AG08395 (cell line): ENCODE measurements around the gene CASS4.

Experiments used
- DNase-seq: peaks from one replicate; pipeline ENCODE4 v3.0.0; 2012; ENCODE audit warnings: mixed read lengths, low spot score

CASS4 gene

GRCh38 chr20:56424931-56425330, 12.9 kb downstream of the CASS4 start:
- no peak for DNase-seq

DNA sequence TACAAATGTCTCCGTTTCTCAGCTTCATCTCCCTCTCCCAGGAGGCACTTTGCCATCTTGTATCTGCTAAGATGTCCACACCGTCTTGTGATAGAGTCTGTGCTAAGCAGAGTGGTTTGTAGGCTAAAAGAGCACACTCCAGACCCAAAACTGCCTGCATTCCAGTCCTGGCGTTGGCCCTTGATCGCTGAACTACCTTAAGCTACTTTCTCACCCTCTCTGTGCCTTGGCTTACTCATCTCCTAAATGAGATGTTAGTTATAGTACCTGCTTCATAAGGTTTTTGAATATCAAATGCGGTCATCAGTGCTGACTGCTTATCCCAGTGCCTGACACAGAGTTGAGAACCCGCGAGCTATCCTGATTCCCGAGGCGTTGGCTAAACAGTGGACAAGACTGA, 14.0 kb downstream of the CASS4 start:
- DNase-seq, result no peak

GRCh38 chr20:56426926-56427325, 14.9 kb downstream of the CASS4 start:
- DNase-seq, result no peak

DNA sequence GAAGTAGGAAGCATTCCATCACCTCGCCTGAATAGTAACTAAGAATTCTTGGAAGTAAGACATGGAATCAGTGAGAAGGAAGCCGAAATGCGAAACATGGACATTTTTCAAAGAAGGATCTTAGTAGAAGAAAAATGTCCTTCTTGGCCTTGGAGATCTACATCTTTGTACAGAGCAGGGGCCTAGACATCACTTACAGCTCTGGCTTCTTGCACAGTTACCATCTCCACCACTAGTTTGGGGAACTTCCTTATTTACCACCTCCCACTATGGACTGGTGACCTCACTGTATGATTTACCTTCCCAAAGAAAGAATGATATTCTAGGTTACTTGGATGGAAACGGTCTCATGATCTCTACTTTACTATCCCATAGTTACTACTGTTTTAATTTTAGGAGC, 15.7 kb downstream of the CASS4 start:
- DNase-seq, result no peak

DNA sequence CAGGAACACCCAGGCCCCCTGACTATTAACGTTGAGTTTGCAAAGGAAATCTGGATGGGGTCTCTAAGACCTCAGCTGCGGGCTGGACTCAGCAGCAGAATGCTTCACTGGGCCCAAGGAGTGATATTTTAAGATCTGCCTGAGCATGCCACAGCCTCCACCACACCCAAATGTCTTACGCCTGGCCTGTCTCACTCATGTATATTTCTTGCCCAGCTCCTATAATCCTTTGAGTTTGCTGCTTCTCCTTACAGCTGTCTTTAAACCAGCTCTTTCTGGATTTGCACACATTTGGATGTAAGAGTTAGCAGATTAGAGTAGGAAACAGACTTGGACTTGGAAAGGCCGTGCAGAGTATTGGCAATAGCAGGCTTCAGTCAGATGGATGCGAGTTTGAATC, 16.4 kb downstream of the CASS4 start:
- DNase-seq, result no peak

GRCh38 chr20:56428881-56429280, 16.8 kb downstream of the CASS4 start:
- no peak for DNase-seq

GRCh38 chr20:56429502-56429901, 17.4 kb downstream of the CASS4 start:
- peak; percentile 58 for DNase-seq

- no peak for DNase-seq
Measured at GRCh38 chr20:56429941-56430340, 17.9 kb downstream of the CASS4 start.

DNA sequence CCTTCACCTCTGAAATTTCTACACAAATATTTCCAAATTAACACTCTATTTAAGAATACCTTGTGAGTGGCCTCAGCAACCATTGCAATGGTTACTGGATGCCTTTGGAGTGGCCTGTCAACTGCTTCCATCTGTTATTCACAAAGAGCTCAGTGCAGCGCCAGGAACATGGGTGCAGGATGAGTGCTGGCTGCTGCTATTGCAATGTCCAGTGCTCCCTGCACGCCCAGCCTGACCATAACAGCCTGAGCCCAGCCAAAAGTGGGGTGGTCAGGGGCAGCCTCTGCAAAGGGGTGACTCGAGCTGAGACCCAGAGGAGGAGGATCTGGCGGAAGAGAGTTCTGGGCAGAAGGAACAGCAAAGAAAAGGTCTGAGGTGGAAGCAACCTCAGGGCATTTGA, 18.4 kb downstream of the CASS4 start:
- DNase-seq, result no peak

DNA sequence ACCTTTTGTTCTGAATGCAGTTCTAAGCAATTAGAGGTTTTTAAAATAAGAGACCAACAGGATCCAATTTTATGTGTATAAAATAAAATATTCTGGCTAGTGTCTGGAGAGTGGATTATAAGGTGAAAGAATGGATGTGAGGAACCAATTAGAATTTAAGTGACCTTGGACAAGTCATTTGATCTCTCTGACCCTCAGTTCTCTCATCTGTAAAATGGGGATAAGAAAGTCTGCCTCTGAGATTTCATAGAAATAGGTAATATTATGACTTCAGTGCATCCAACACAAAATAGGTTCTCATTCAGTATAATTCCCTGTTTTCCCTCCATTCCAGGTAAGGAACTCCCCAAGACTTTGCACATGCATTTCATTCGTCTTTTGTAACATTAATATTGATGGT, 18.9 kb downstream of the CASS4 start:
- no peak for DNase-seq

DNA sequence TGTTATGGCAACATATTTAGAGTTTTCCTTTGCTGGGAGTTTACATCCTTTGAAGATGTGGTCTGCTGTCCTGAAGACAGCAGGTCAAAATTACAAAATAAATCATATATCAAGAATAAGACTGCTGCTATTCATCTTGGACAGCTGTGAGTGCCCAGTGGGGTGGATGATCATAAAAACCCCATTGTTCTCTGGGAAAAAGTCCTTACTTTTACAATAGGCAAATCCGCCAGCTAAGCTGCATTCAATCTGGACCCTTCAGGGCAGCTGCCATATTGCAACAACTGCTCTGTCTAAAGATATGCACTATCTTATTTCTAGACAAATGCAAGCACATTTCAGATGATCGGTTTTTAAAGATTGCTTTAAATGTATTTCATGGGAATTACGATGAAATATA, 19.4 kb downstream of the CASS4 start:
- no peak for DNase-seq

- peak; percentile 56 for DNase-seq
Measured at GRCh38 chr20:56433221-56433879, 21.3 kb downstream of the CASS4 start.

- peak; percentile 80 for DNase-seq
Measured at GRCh38 chr20:56433880-56434255, 21.8 kb downstream of the CASS4 start.

DNA sequence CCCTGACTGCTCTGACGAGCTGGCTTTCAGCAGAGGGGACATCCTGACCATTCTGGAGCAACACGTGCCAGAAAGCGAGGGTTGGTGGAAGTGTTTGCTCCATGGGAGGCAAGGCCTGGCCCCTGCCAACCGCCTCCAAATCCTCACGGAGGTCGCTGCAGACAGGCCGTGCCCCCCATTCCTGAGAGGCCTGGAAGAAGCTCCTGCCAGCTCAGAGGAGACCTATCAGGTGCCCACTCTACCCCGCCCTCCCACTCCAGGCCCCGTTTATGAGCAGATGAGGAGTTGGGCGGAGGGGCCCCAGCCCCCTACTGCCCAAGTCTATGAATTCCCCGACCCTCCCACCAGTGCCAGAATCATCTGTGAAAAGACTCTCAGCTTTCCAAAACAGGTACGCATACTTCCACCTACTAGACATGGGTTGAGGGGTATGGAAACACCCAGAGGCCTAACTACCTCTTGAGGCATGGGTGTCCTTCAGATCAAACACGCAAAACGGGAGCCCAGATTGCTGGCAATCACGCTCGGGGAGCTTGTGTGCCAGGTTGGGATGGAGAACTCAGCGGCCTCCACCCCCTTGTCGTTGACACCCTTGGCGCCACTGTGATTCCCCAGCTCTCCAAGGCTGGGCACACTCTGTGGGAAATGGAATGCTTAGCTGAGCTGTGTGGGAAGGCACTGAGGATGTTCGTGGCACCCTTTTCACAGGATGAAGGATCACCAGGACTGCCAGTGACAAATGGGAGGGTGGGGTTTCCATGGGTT, 25.3 kb downstream of the CASS4 start:
- no peak for DNase-seq

DNA sequence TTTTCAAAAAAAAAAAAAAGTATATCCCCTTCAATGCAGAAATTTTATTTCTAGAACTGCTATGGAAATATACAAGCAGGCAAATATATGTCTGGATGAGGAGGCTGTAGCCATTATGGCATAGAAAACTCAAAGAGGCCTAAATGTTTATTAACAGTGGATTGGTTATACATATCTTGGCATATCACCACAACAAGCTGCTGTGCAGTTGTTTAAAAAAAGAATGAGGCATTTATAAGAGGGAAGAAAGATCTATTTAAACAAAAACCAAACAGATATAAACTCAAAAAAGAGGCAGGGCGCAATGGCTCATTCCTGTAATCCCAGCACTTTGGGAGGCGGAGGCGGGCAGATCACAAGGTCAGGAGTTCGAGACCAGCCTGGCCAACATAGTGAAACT, 26.2 kb downstream of the CASS4 start:
- DNase-seq, result no peak

DNA sequence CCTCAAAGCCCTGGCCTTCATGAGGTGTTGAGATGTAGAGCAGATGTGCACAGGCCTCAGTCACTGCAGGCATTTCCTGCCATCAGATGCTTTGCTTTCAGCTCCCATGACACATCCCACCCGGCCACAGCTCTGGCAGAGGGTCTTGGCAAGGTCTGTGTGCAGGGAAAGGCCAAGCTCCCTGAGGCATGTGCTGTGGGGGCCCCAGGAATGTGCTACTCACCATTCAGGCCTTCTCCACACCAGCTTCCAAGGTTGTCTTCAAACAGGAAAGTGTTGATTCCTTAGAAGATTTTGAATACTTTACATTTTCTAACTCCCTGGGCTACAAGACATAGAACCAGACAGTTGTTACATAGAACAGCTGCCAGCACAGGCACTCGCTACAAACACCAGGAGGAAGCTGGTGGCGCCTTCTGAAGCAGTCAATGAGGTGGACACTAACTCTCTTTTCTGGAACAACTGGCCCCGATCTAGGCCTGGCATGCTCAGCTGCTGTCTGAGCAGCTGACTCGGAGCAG, 27.8 kb downstream of the CASS4 start:
- DNase-seq, result peak; percentile 97

GRCh38 chr20:56440346-56441007, 28.4 kb downstream of the CASS4 start:
- DNase-seq, result no peak

DNA sequence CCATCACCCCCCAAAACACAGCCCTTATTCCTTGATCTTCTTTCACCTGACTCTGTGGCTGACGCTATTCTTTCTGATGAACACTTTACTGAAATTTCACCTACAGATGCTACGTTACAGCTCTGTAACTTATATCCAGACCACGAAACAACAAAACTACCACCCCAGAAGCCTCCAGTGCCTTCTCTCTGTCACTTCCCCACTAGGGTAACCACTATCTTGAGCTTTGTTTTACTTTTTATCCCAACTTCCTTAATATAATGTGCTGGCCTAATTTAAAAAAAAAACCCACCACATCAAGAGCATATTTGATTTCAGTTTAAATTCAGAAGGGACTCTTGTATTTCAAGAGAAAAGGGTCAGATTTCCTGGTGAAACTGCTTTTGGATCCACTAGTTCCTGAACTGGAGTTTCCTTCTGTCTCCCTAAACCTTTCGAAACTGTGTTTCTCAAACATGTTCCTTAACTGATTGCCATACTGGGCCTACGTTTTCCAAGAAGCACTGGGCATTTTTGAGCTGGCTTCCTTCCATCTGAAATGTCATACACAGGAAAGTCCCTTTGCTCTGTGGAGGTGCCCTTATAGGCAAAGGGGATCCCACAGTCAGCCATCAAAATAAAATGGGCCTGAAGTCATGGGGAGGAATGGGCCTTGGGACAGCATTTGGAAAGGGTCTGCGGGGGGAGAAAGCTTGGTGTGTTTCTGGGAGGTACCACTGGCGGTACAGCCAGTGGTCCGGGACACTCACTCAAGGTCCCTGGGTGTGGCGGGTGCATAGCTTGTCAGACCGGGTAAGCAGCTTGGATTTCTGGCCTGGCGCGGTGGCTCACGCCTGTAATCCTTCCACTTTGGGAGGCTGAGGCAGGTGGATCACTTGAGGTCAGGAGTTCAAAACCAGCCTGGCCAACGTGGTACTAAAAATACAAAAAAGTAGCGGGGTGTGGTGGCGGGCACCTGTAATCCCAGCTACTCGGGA, 30.6 kb downstream of the CASS4 start:
- DNase-seq, result no peak

- no peak for DNase-seq
Measured at GRCh38 chr20:56443654-56444540, 31.8 kb downstream of the CASS4 start.

- DNase-seq, result no peak
Measured at GRCh38 chr20:56445130-56445529, 33.1 kb downstream of the CASS4 start.

DNA sequence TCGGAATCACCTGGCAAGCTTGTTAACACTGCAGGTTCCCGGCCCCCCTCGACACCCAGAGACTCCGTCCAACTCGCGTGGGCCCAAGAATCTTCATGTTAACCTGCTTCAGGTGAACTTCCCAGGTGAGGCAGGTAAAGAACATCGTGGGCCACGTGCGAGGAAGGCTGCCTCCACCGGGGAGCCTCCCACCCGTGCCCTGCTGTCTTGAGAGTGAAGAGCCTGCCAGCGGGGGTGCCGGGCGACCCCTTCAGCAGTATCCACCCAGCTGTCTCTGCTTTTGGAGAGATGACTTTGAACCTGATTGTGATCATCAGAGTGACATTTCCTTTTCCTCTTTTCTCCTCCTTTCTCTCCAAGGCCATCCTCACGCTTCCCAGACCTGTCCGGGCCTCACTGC, 33.5 kb downstream of the CASS4 start:
- no peak for DNase-seq
